GM19324 (cell line): ENCODE measurements around the gene SGK1.
A peak's percentile ranks its signal among the peaks of the same experiment; 100 is the strongest.
"Not testable (repeated sequence)": the region's sequence is repeated elsewhere in the genome, so short reads cannot be mapped to it uniquely, and the experiment has no call there.

ENCODE experiments used
- ATAC-seq: cut with Tn5 transposase; IDR thresholded peaks from one replicate; pipeline ENCODE4 v1.9.1; 2021; ENCODE audit warnings: mild to moderate bottlenecking, moderate library complexity; ENCODE audit not compliant: unreplicated experiment, low FRiP score

SGK1 gene

GRCh38 chr6:134256862-134257261, 61.0 kb downstream of the SGK1 start:
- ATAC-seq = no peak

GRCh38 chr6:134255280-134255679, 62.6 kb downstream of the SGK1 start:
- not testable (repeated sequence) for ATAC-seq

- ATAC-seq = no peak
Observed at GRCh38 chr6:134254118-134254517, 63.8 kb downstream of the SGK1 start.

- ATAC-seq = no peak
Observed at GRCh38 chr6:134253681-134254080, 64.2 kb downstream of the SGK1 start.

GRCh38 chr6:134251320-134251719, 66.6 kb downstream of the SGK1 start:
- no peak for ATAC-seq

- ATAC-seq = no peak
Observed at GRCh38 chr6:134250776-134251175, 67.1 kb downstream of the SGK1 start.

GRCh38 chr6:134249759-134250602, 67.9 kb downstream of the SGK1 start:
- no peak for ATAC-seq

- ATAC-seq = no peak
Observed at GRCh38 chr6:134249239-134249758, 68.6 kb downstream of the SGK1 start.

GRCh38 chr6:134247844-134248580, 69.9 kb downstream of the SGK1 start:
- no peak for ATAC-seq

GRCh38 chr6:134247231-134247833, 70.6 kb downstream of the SGK1 start:
- ATAC-seq = peak; percentile 89

- ATAC-seq = no peak
Observed at GRCh38 chr6:134245706-134246105, 72.2 kb downstream of the SGK1 start.

- ATAC-seq = no peak
Observed at GRCh38 chr6:134245041-134245440, 72.9 kb downstream of the SGK1 start.

GRCh38 chr6:134240665-134241431, 77.1 kb downstream of the SGK1 start:
- ATAC-seq = no peak

GRCh38 chr6:134238960-134239795, 78.7 kb downstream of the SGK1 start:
- no peak for ATAC-seq

GRCh38 chr6:134238006-134238405, 79.9 kb downstream of the SGK1 start:
- ATAC-seq = no peak

- peak; percentile 92 for ATAC-seq
Observed at GRCh38 chr6:134235937-134236751, 81.8 kb downstream of the SGK1 start.

- ATAC-seq = not testable (repeated sequence)
Observed at GRCh38 chr6:134235334-134235733, 82.6 kb downstream of the SGK1 start.

- no peak for ATAC-seq
Observed at GRCh38 chr6:134233180-134233955, 84.5 kb downstream of the SGK1 start.
